ENCODE measurements around the gene EGR4. TPM values are rescaled to one million over a fixed set of nuclear protein-coding genes. Genes with fewer than 3 reads are reported as not detected.

The EGR4 gene
- total and polyA plus RNA-seq, 2 donors (not counting 1 experiment from before 2014, with no cell fraction given) = 0.30 to 2.7 TPM

DNA sequence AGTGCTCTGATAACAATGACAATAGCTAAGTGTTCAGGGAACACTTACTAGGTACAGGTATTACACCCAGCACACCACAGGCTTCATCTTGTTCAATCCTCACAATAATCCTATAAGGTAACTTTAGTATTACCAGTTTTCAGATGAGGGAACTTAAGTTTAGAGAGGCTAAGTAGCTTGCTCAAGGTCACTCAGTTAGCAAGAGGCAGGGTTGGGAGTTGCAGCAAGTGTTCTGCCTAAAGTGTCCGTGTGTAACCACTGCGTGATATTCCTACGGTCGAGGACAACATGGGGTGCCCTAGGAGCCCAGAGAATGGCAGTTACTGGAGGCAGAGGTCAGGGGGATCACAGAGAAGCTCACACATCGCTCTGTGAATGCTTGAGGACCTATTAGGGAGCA is 30.2 kb upstream of the EGR4 start:
- H2AFZ ChIP-seq (ENCODE audit: insufficient read depth, low read depth, low read length, poor library complexity, severe bottlenecking) = no peak overlapping the region
- intact Hi-C loops (cut with micrococcal nuclease) = no loop called here
- CTCF ChIA-PET = no interaction called here
- H3K9me3 Mint-ChIP-seq (ENCODE audit: insufficient read depth) = no peaks in the 10 kb centered on the region
- no peaks in the 10 kb centered on the region for H4K20me1 ChIP-seq (ENCODE audit: control insufficient read depth, insufficient read depth, low read length, poor library complexity, severe bottlenecking)
- POLR2A ChIA-PET = no interaction called here
- no peaks in the 10 kb centered on the region for H3K4me1 ChIP-seq (ENCODE audit: control insufficient read depth in 2 of 2, insufficient read depth in 2 of 2, low read length in 2 of 2)
- H3K79me2 ChIP-seq (ENCODE audit: control insufficient read depth, insufficient read depth, low read length) = no peaks in the 10 kb centered on the region
- H3K4me2 ChIP-seq (replicated peaks; ENCODE audit: low read depth, low read length, poor library complexity, severe bottlenecking) = no peak overlapping the region
- DNase-seq (no peak), ATAC-seq (ENCODE audit: low read depth) (no peak)
- H3K9me3 ChIP-seq (ENCODE audit: control extremely low read depth in 1 of 3, control insufficient read depth in 2 of 3, insufficient read depth in 1 of 3, low read length in 2 of 3) = no peaks in the 10 kb centered on the region
- WGBS (ENCODE audit: insufficient coverage) = 78% methylated on average over 5 of the region's 5 CpGs
- TF ChIP-seq, protein P1, sequence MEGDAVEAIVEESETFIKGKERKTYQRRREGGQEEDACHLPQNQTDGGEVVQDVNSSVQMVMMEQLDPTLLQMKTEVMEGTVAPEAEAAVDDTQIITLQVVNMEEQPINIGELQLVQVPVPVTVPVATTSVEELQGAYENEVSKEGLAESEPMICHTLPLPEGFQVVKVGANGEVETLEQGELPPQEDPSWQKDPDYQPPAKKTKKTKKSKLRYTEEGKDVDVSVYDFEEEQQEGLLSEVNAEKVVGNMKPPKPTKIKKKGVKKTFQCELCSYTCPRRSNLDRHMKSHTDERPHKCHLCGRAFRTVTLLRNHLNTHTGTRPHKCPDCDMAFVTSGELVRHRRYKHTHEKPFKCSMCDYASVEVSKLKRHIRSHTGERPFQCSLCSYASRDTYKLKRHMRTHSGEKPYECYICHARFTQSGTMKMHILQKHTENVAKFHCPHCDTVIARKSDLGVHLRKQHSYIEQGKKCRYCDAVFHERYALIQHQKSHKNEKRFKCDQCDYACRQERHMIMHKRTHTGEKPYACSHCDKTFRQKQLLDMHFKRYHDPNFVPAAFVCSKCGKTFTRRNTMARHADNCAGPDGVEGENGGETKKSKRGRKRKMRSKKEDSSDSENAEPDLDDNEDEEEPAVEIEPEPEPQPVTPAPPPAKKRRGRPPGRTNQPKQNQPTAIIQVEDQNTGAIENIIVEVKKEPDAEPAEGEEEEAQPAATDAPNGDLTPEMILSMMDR (IDR thresholded peaks at IDR 0.05) = no peak
- no peak for TF ChIP-seq EZH2 (IDR thresholded peaks at IDR 0.05; ENCODE audit: borderline replicate concordance, insufficient read depth, low read depth, low read length, poor library complexity, severe bottlenecking)
- H3K4me3 ChIP-seq (ENCODE audit: control extremely low read depth in 1 of 5, extremely low read depth in 1 of 5, insufficient read depth in 1 of 5, low read depth in 2 of 5, low read length in 4 of 5) = no peak overlapping the region
- peaks cover 41% of the 10 kb centered on the region for H3K27me3 Mint-ChIP-seq
- H3K9ac ChIP-seq (ENCODE audit: low read length) = no peak overlapping the region
- no peak overlapping the region for H3K27ac ChIP-seq (ENCODE audit: low read length in 2 of 2)
- no peak overlapping the region for H3K4me3 Mint-ChIP-seq
- no peak overlapping the region for H3K27ac Mint-ChIP-seq
- no peaks in the 10 kb centered on the region for H3K4me1 Mint-ChIP-seq
- peaks cover 0 to 26% (median 7%) of the 10 kb centered on the region in 4 experiments for H3K27me3 ChIP-seq (replicated peaks in 1 of 4; ENCODE audit: control extremely low read depth in 1 of 4, control insufficient read depth in 3 of 4, insufficient read depth in 4 of 4, low read length in 3 of 4)
- H3K36me3 ChIP-seq (replicated peaks in 1 of 2; ENCODE audit: control extremely low read depth in 1 of 2, control insufficient read depth in 1 of 2, extremely low read depth in 1 of 2, insufficient read depth in 2 of 2, low read length in 1 of 2) = no peaks in the 10 kb centered on the region

DNA sequence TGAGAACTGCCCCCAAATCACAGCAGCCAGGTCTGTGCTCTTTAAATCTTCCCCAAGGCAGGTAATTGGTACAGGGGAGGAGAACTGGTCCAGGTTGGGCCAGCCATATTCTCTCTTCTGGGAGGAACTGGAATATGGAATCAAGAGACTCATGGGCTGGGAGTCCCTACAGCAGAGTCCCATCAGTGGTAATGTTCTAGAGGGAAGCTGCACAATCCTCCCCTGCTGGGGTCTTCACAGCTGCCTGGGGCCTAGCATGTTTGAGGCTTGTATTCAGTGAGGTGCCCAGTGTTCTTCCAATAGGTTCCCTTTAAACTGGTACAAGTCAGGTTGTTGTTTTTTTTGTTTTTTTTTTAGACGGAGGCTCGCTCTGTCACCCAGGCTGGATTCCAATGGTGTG is 21.1 kb upstream of the EGR4 start:
- no peak for DNase-seq
- H3K27ac Mint-ChIP-seq = no peak overlapping the region
- ChIA-PET POLR2A (no interaction called here), CTCF (no interaction called here)
- Histone ChIP-seq H3K27me3 (replicated peaks in 1 of 4; ENCODE audit: control extremely low read depth in 1 of 4, control insufficient read depth in 3 of 4, insufficient read depth in 4 of 4, low read length in 3 of 4) (peaks cover 0 to 18% (median 7%) of the 10 kb centered on the region in 4 experiments), H3K9ac (ENCODE audit: low read length) (no peak overlapping the region), H3K9me3 (ENCODE audit: control extremely low read depth in 1 of 3, control insufficient read depth in 2 of 3, insufficient read depth in 1 of 3, low read length in 2 of 3) (no peaks in the 10 kb centered on the region), H3K4me3 (ENCODE audit: control extremely low read depth in 1 of 5, extremely low read depth in 1 of 5, insufficient read depth in 1 of 5, low read depth in 2 of 5, low read length in 4 of 5) (no peak overlapping the region), H3K79me2 (ENCODE audit: control insufficient read depth, insufficient read depth, low read length) (no peaks in the 10 kb centered on the region), H4K20me1 (ENCODE audit: control insufficient read depth, insufficient read depth, low read length, poor library complexity, severe bottlenecking) (no peaks in the 10 kb centered on the region), H3K27ac (ENCODE audit: low read length in 2 of 2) (no peak overlapping the region), H3K36me3 (replicated peaks in 1 of 2; ENCODE audit: control extremely low read depth in 1 of 2, control insufficient read depth in 1 of 2, extremely low read depth in 1 of 2, insufficient read depth in 2 of 2, low read length in 1 of 2) (no peaks in the 10 kb centered on the region), H3K4me2 (replicated peaks; ENCODE audit: low read depth, low read length, poor library complexity, severe bottlenecking) (no peak overlapping the region), H3K4me1 (ENCODE audit: control insufficient read depth in 2 of 2, insufficient read depth in 2 of 2, low read length in 2 of 2) (no peaks in the 10 kb centered on the region), H2AFZ (ENCODE audit: insufficient read depth, low read depth, low read length, poor library complexity, severe bottlenecking) (no peak overlapping the region)
- H3K9me3 Mint-ChIP-seq (ENCODE audit: insufficient read depth) = peaks cover 4% of the 10 kb centered on the region
- H3K27me3 Mint-ChIP-seq = peaks cover 40% of the 10 kb centered on the region
- no peak for TF ChIP-seq EZH2 (IDR thresholded peaks at IDR 0.05; ENCODE audit: borderline replicate concordance, insufficient read depth, low read depth, low read length, poor library complexity, severe bottlenecking)
- TF ChIP-seq, protein P1 (IDR thresholded peaks at IDR 0.05) = no peak
- ATAC-seq (ENCODE audit: low read depth) = no peak
- intact Hi-C loops (cut with micrococcal nuclease) = no loop called here
- H3K4me3 Mint-ChIP-seq = no peak overlapping the region
- no peaks in the 10 kb centered on the region for H3K4me1 Mint-ChIP-seq
- WGBS (ENCODE audit: insufficient coverage) = 100% methylated on average over 2 of the region's 2 CpGs

Data from B cell (primary cell).